ENCODE data around the gene ZNF503.

DNA sequence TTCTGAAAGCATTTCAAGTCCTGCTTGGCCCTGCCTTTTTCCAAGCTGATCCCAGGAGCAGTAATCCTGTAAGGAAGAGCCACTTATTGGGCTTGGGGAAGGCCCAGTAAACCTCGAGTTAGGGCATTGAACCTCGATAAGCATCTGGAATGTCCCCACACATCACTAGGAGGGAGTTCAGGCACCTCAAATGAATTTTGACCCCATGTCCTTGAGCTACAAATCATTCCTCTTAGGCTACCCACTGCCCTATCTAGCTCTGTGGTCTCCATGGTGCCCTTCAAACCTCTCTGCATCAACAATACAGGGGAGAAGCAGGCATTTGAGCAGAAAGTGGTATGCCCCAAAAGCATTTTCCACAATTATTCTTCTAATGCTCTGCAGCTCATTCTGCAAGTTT, 33.7 kb downstream of the ZNF503 start:
- TF ChIP-seq, protein P1, sequence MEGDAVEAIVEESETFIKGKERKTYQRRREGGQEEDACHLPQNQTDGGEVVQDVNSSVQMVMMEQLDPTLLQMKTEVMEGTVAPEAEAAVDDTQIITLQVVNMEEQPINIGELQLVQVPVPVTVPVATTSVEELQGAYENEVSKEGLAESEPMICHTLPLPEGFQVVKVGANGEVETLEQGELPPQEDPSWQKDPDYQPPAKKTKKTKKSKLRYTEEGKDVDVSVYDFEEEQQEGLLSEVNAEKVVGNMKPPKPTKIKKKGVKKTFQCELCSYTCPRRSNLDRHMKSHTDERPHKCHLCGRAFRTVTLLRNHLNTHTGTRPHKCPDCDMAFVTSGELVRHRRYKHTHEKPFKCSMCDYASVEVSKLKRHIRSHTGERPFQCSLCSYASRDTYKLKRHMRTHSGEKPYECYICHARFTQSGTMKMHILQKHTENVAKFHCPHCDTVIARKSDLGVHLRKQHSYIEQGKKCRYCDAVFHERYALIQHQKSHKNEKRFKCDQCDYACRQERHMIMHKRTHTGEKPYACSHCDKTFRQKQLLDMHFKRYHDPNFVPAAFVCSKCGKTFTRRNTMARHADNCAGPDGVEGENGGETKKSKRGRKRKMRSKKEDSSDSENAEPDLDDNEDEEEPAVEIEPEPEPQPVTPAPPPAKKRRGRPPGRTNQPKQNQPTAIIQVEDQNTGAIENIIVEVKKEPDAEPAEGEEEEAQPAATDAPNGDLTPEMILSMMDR (IDR thresholded peaks at IDR 0.05; ENCODE audit: low read depth, low read length), result no peak
- TF ChIP-seq EZH2phosphoT487 (IDR thresholded peaks at IDR 0.05; ENCODE audit: low read depth), result no peak

Measured in OCI-LY3 (cell line).